IMR-90 (cell line): ENCODE results near the gene KLC3. TPM values are rescaled to one million over a fixed set of nuclear protein-coding genes. Genes with fewer than 3 reads are reported as not detected.

ENCODE experiments used
- ATAC-seq: fragments of 200-7000 bp; cut with Tn5 transposase; 2 replicates; pipeline ENCODE4 v1.9.1; 2020; ENCODE audit warnings: low read depth, mild to moderate bottlenecking, moderate library complexity
- BruUV-seq: library from RNA; stranded (reverse); fragments of 400-500 nt; replicated peaks from 2 replicates; lab custom pipeline; 2021; lab: Mats Ljungman, UMichigan
- CTCF ChIA-PET: fragments of 300-600 bp; formaldehyde crosslinking; extraction: SDS; loops from one replicate; lab custom pipeline; 2021; ENCODE audit warnings: antibody characterized with exemption; lab: Yijun Ruan, JAX
- POLR2A ChIA-PET: fragments of 300-600 bp; sonication (Branson Sonifier 250); formaldehyde crosslinking; loops from one replicate; lab custom pipeline; 2022; ENCODE audit warnings: antibody characterized with exemption; ENCODE audit not compliant: unreplicated experiment; lab: Charles Lee
- DNase-seq: peaks from one replicate; pipeline ENCODE4 v3.0.0; 2013
- H2AFZ ChIP-seq: replicated peaks from 2 replicates; pipeline ENCODE3; 2013; ENCODE audit warnings: low read length, mild to moderate bottlenecking; ENCODE audit not compliant: poor library complexity
- H2AK5ac ChIP-seq: 2 replicates; pipeline ENCODE4 v1.6.1; 2013; ENCODE audit warnings: low read depth, low read length, inconsistent platforms
- H2AK9ac ChIP-seq: replicated peaks from 2 replicates; pipeline ENCODE3; 2013; ENCODE audit warnings: mild to moderate bottlenecking, low read depth, low read length, moderate library complexity; ENCODE audit not compliant: poor library complexity
- H2BK120ac ChIP-seq: 2 replicates; pipeline ENCODE4 v1.6.1; 2013; ENCODE audit warnings: low read depth, low read length, inconsistent platforms
- H2BK15ac ChIP-seq: 3 replicates; pipeline ENCODE4 v1.6.1; 2013; ENCODE audit warnings: low read depth, low read length, inconsistent platforms
- H2BK20ac ChIP-seq: 2 replicates; pipeline ENCODE4 v1.6.1; 2013; ENCODE audit warnings: low read depth, mild to moderate bottlenecking, inconsistent platforms, low read length, moderate library complexity
- H2BK5ac ChIP-seq: 2 replicates; pipeline ENCODE4 v1.6.1; 2013; ENCODE audit warnings: mild to moderate bottlenecking, low read depth, low read length, inconsistent platforms; ENCODE audit not compliant: poor library complexity, severe bottlenecking
- H3K14ac ChIP-seq: replicated peaks from 2 replicates; pipeline ENCODE4 v1.6.1; 2013; ENCODE audit warnings: low read depth, low read length, inconsistent platforms
- H3K18ac ChIP-seq: 2 replicates; pipeline ENCODE4 v1.6.1; 2013; ENCODE audit warnings: low read depth, low read length, control low read depth
- H3K23ac ChIP-seq: 2 replicates; pipeline ENCODE4 v1.6.1; 2013; ENCODE audit warnings: low read depth, low read length, inconsistent platforms
- H3K27ac ChIP-seq: 2 replicates; pipeline ENCODE4 v1.5.1; 2013; ENCODE audit warnings: mild to moderate bottlenecking, control low read depth, low read length; ENCODE audit not compliant: insufficient read depth
- H3K27me3 ChIP-seq: 2 replicates; pipeline ENCODE4 v1.6.1; 2013; ENCODE audit warnings: low read length; ENCODE audit not compliant: control insufficient read depth, insufficient read depth
- H3K36me3 ChIP-seq: 2 replicates; pipeline ENCODE4 v1.6.1; 2013; ENCODE audit warnings: low read length, mixed read lengths; ENCODE audit not compliant: control insufficient read depth, insufficient read depth
- H3K4ac ChIP-seq: 2 replicates; pipeline ENCODE4 v1.6.1; 2013; ENCODE audit warnings: low read depth, low read length, inconsistent platforms
- H3K4me1 ChIP-seq: 2 replicates; pipeline ENCODE4 v1.6.1; 2013; ENCODE audit warnings: low read length, mixed read lengths; ENCODE audit not compliant: control insufficient read depth, insufficient read depth
- H3K4me2 ChIP-seq: 2 replicates; pipeline ENCODE4 v1.6.1; 2013; ENCODE audit warnings: low read depth, mild to moderate bottlenecking, control low read depth, low read length, moderate library complexity
- H3K4me3 ChIP-seq: 2 replicates; pipeline ENCODE4 v1.5.1; 2013; ENCODE audit warnings: low read depth, mild to moderate bottlenecking, control low read depth, low read length, moderate library complexity; ENCODE audit not compliant: insufficient read depth
- H3K56ac ChIP-seq: 2 replicates; pipeline ENCODE4 v1.6.1; 2013; ENCODE audit warnings: low read length, inconsistent platforms; ENCODE audit not compliant: insufficient read depth; ENCODE audit errors: extremely low read depth
- H3K79me1 ChIP-seq, 2 experiments: 2 replicates each; pipeline ENCODE4 v1.6.1; 2013; ENCODE audit warnings: low read length in 2 of 2, inconsistent platforms in 1 of 2, low read depth in 1 of 2
- H3K9ac ChIP-seq: 2 replicates; pipeline ENCODE4 v1.6.1; 2013; ENCODE audit warnings: low read depth, low read length, control low read depth
- H3K9me1 ChIP-seq: 2 replicates; pipeline ENCODE4 v1.6.1; 2013; ENCODE audit warnings: low read length, inconsistent platforms; ENCODE audit not compliant: insufficient read depth
- H3K9me3 ChIP-seq: 2 replicates; pipeline ENCODE4 v1.6.1; 2013; ENCODE audit warnings: low read length; ENCODE audit not compliant: control insufficient read depth, insufficient read depth
- H4K20me1 ChIP-seq: 2 replicates; pipeline ENCODE4 v1.6.1; 2013; ENCODE audit warnings: low read length, inconsistent platforms; ENCODE audit not compliant: insufficient read depth
- H4K5ac ChIP-seq: 2 replicates; pipeline ENCODE4 v1.6.1; 2013; ENCODE audit warnings: mild to moderate bottlenecking, low read depth, low read length, control low read depth
- H4K8ac ChIP-seq, 2 experiments: 2 replicates each; pipeline ENCODE4 v1.6.1; 2013; ENCODE audit warnings: low read depth in 2 of 2, low read length in 2 of 2, control low read depth in 1 of 2, inconsistent platforms in 1 of 2
- H4K91ac ChIP-seq: 2 replicates; pipeline ENCODE4 v1.6.1; 2013; ENCODE audit warnings: low read depth, low read length, inconsistent platforms; ENCODE audit not compliant: insufficient read depth
- BHLHE40 ChIP-seq: fragments of 150-350 bp; IDR thresholded peaks from 2 replicates; pipeline ENCODE4 v1.6.1; 2016; ENCODE audit warnings: mild to moderate bottlenecking, low read depth, low read length
- CHD1 ChIP-seq: IDR thresholded peaks from 2 replicates; pipeline ENCODE4 v1.6.1; 2012; ENCODE audit warnings: low read depth, low read length, improper control_type of control experiment
- MAFK ChIP-seq: IDR thresholded peaks from 2 replicates; pipeline ENCODE4 v1.6.1; 2012; ENCODE audit warnings: low read depth, low read length, improper control_type of control experiment
- MXI1 ChIP-seq: IDR thresholded peaks from 2 replicates; pipeline ENCODE4 v1.6.1; 2012; ENCODE audit warnings: low read depth, mild to moderate bottlenecking, low read length, moderate library complexity, borderline replicate concordance
- NFE2L2 ChIP-seq: fragments of 150-350 bp; IDR thresholded peaks from 2 replicates; pipeline ENCODE4 v1.6.1; 2016; ENCODE audit warnings: low read depth, mild to moderate bottlenecking, low read length
- RCOR1 ChIP-seq: IDR thresholded peaks from 2 replicates; pipeline ENCODE4 v1.6.1; 2012; ENCODE audit warnings: mild to moderate bottlenecking, low read length, improper control_type of control experiment; ENCODE audit not compliant: insufficient replicate concordance
- WGBS, 2 experiments: methylation state at CpG; one replicate each; pipeline versions ENCODE4 v1.1.5 to v1.1.7; 2013; ENCODE audit warnings: missing lambda C conversion rate in 2 of 2; ENCODE audit not compliant: insufficient read length in 1 of 2; ENCODE audit errors: extremely low coverage in 2 of 2; 5-methylcytosine and 5-hydroxymethylcytosine counted together
- dilution Hi-C: fragments of 300-500 bp; cut with HindIII; formaldehyde crosslinking; loops from one replicate; pipeline ENCODE4 v1.14.3; 2018; ENCODE audit warnings: low sequenced_read_pairs; ENCODE audit not compliant: unreplicated experiment
- in situ Hi-C: fragments of 300-500 bp; cut with MboI; formaldehyde crosslinking; loops from 3 replicates; pipeline ENCODE4 v1.14.3; 2019; ENCODE audit warnings: low sequenced_read_pairs, inconsistent platforms, mixed read lengths
- intact Hi-C: fragments of 100-400 bp; cut with micrococcal nuclease; formaldehyde crosslinking; loops from 2 replicates; pipeline ENCODE4 v1.10.0; 2022
- polyA plus RNA-seq, 3 experiments: library from polyadenylated mRNA; depleted of rRNA; stranded (reverse); fragments of >200 nt; gene quantifications; 2 replicates each; pipeline ENCODE4 v1.2.3, GENCODE V29; 2012; ENCODE audit warnings: low replicate concordance in 1 of 3
- total RNA-seq: library from RNA; depleted of rRNA; stranded (reverse); fragments of >200 nt; gene quantifications from 2 replicates; pipeline ENCODE4 v1.2.3, GENCODE V29; 2012
- TF ChIP-seq, protein P1 (sequence below): fragments of 150-350 bp; IDR thresholded peaks from 2 replicates; pipeline ENCODE4 v1.6.1; 2016; ENCODE audit warnings: low read depth, mild to moderate bottlenecking, low read length, moderate library complexity, borderline replicate concordance
- TF ChIP-seq, protein P2 (sequence below): conservative IDR thresholded peaks from 2 replicates; pipeline ENCODE4 v1.5.1; 2012; ENCODE audit warnings: mild to moderate bottlenecking, low read depth, low read length, improper control_type of control experiment

Gene KLC3
- total and polyA plus RNA-seq, 2 of the 4 experiments (the other 2 are of a cell fraction) = 0.14 to 0.18 TPM

- no peaks in the 10 kb centered on the region for H3K27me3 ChIP-seq
Observed at GRCh38 chr19:45307361-45307760, 33.2 kb upstream of the KLC3 start.

More at GRCh38 chr19:45307361-45307760, 33.2 kb upstream of the KLC3 start:
- no peak overlapping the region for H4K91ac ChIP-seq
- no peak overlapping the region for H2AK9ac ChIP-seq
- H3K4ac ChIP-seq = no peak overlapping the region
- no peak overlapping the region for H4K8ac ChIP-seq
- no peak overlapping the region for H2BK15ac ChIP-seq
- H3K27ac ChIP-seq = no peak overlapping the region
- H3K56ac ChIP-seq = no peak overlapping the region
- in situ Hi-C loops (no loop called here), dilution Hi-C loops (no loop called here), intact Hi-C loops (no loop called here)
- no peak overlapping the region for H2AFZ ChIP-seq
- CTCF ChIA-PET = no interaction called here
- no peak overlapping the region for H2BK120ac ChIP-seq
- no peak overlapping the region for H2BK20ac ChIP-seq
- H3K9ac ChIP-seq = no peak overlapping the region
- H2AK5ac ChIP-seq = no peak overlapping the region
- POLR2A ChIA-PET = no interaction called here
- no peak overlapping the region for H3K14ac ChIP-seq
- no peaks in the 10 kb centered on the region for H3K79me1 ChIP-seq
- ATAC-seq (no peak), DNase-seq (no peak)
- WGBS, 2 experiments = 89% methylated on average over 4 of the region's 19 CpGs; no CpG with 5 or more reads in 1 of the 2 experiments
- H3K23ac ChIP-seq = no peak overlapping the region
- H3K4me3 ChIP-seq = no peak overlapping the region
- H3K4me1 ChIP-seq = no peaks in the 10 kb centered on the region
- H3K9me1 ChIP-seq = 0 out of 2 replicates have a peak, but pooled peaks cover 5% of the 10 kb centered on the region
- 0 out of 2 replicates have a peak, but pooled peaks cover 2% of the 10 kb centered on the region for H3K9me3 ChIP-seq
- no peaks in the 10 kb centered on the region for H4K20me1 ChIP-seq
- no peak overlapping the region for H2BK5ac ChIP-seq
- no peak overlapping the region for H4K5ac ChIP-seq
- no peak overlapping the region for H3K4me2 ChIP-seq
- peaks cover 6% of the 10 kb centered on the region; the same call in 1 of the 2 replicates for H3K36me3 ChIP-seq
- no peak overlapping the region for H3K18ac ChIP-seq
- BruUV-seq = no TSS peak
- TF ChIP-seq, protein P1, sequence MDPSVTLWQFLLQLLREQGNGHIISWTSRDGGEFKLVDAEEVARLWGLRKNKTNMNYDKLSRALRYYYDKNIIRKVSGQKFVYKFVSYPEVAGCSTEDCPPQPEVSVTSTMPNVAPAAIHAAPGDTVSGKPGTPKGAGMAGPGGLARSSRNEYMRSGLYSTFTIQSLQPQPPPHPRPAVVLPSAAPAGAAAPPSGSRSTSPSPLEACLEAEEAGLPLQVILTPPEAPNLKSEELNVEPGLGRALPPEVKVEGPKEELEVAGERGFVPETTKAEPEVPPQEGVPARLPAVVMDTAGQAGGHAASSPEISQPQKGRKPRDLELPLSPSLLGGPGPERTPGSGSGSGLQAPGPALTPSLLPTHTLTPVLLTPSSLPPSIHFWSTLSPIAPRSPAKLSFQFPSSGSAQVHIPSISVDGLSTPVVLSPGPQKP = no peak
- TF ChIP-seq CHD1 (no peak), MAFK (no peak), NFE2L2 (no peak), RCOR1 (no peak), BHLHE40 (no peak), MXI1 (no peak)
- TF ChIP-seq, protein P2, sequence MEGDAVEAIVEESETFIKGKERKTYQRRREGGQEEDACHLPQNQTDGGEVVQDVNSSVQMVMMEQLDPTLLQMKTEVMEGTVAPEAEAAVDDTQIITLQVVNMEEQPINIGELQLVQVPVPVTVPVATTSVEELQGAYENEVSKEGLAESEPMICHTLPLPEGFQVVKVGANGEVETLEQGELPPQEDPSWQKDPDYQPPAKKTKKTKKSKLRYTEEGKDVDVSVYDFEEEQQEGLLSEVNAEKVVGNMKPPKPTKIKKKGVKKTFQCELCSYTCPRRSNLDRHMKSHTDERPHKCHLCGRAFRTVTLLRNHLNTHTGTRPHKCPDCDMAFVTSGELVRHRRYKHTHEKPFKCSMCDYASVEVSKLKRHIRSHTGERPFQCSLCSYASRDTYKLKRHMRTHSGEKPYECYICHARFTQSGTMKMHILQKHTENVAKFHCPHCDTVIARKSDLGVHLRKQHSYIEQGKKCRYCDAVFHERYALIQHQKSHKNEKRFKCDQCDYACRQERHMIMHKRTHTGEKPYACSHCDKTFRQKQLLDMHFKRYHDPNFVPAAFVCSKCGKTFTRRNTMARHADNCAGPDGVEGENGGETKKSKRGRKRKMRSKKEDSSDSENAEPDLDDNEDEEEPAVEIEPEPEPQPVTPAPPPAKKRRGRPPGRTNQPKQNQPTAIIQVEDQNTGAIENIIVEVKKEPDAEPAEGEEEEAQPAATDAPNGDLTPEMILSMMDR = no peak
